ENCODE measurements around the gene FYN. TPM values are rescaled to one million over a fixed set of nuclear protein-coding genes. Genes with fewer than 3 reads are reported as not detected.

The FYN gene
- total RNA-seq, 1 experiment from 2014 or later: 18.5 TPM

- Histone ChIP-seq H3K27me3 (ENCODE audit: insufficient read depth, low read length) (no peaks in the 10 kb centered on the region), H3K9me2 (ENCODE audit: insufficient read depth) (no peaks in the 10 kb centered on the region), H3K27ac (ENCODE audit: low read depth, low read length) (no peak overlapping the region), H2AFZ (ENCODE audit: low read depth, low read length, poor library complexity, severe bottlenecking) (no peak overlapping the region), H3K9ac (ENCODE audit: low read length) (no peak overlapping the region), H3K4me1 (ENCODE audit: control insufficient read depth in 1 of 2, insufficient read depth in 2 of 2, low read length in 2 of 2) (no peaks in the 10 kb centered on the region), H3K36me3 (ENCODE audit: control insufficient read depth in 1 of 2, insufficient read depth in 2 of 2, low read length in 2 of 2) (no peaks in the 10 kb centered on the region), H3K4me3 (replicated peaks in 1 of 2; ENCODE audit: low read depth in 1 of 2, low read length in 2 of 2) (no peak overlapping the region), H3K9me3 (ENCODE audit: control insufficient read depth in 1 of 2, insufficient read depth in 1 of 2, low read depth in 1 of 2, low read length in 2 of 2) (no peaks in the 10 kb centered on the region), H3K4me2 (ENCODE audit: low read length) (no peak overlapping the region), H3K79me2 (ENCODE audit: insufficient read depth, low read length) (no peaks in the 10 kb centered on the region), H4K20me1 (ENCODE audit: insufficient read depth) (no peaks in the 10 kb centered on the region)
- BruUV-seq (replicated peaks): no TSS peak
- no peak for ATAC-seq
- TF ChIP-seq CEBPB (IDR thresholded peaks at IDR 0.05; ENCODE audit: low read depth) (no peak), ZFX (IDR thresholded peaks at IDR 0.05) (no peak), ZBTB33 (IDR thresholded peaks at IDR 0.05; ENCODE audit: extremely low read depth, insufficient replicate concordance, low read length) (no peak), JUND (IDR thresholded peaks at IDR 0.05) (no peak), SP1 (IDR thresholded peaks at IDR 0.05; ENCODE audit: low read depth) (no peak), SIN3A (IDR thresholded peaks at IDR 0.05; ENCODE audit: low read depth) (no peak), CBX3 (IDR thresholded peaks at IDR 0.05; ENCODE audit: low read depth) (no peak), POLR2AphosphoS5 (IDR thresholded peaks at IDR 0.05; ENCODE audit: low read depth, low read length) (no peak)
- RAD21 ChIA-PET (ENCODE audit: low non-redundant PET in 1 of 2, low total read pairs in 2 of 2, uncharacterized antibody in 2 of 2, unreplicated experiment in 2 of 2): no interaction called here
- CTCF ChIA-PET: interaction anchor here (0.7 kb wide), 1 partner anchor 276 kb away, joined by 3 read pairs; no protein-coding TSS in a partner anchor
- intact Hi-C loops (cut with micrococcal nuclease): no loop called here
- POLR2A ChIA-PET: interaction anchor here (0.7 kb wide), 1 partner anchor 10 kb away, joined by 3 read pairs; no protein-coding TSS in a partner anchor
- no peak for DNase-seq (ENCODE audit: low read depth, low spot score)
Measured at GRCh38 chr6:111764238-111765175, 108.7 kb downstream of the FYN start.
